Stimulated activated CD8-positive, alpha-beta memory T cell treated with anti-CD3 and anti-CD28 coated beads, Interleukin-12 subunit alpha, Interleukin-12 subunit beta, amount 100 ng/mL, for 24 hours (primary cell): ENCODE data around the gene CCL5.

Source experiments
- DNase-seq: peaks from one replicate; pipeline ENCODE4 v3.0.0-alpha.2; 2020; ENCODE audit errors: extremely low read depth

CCL5 gene

DNA sequence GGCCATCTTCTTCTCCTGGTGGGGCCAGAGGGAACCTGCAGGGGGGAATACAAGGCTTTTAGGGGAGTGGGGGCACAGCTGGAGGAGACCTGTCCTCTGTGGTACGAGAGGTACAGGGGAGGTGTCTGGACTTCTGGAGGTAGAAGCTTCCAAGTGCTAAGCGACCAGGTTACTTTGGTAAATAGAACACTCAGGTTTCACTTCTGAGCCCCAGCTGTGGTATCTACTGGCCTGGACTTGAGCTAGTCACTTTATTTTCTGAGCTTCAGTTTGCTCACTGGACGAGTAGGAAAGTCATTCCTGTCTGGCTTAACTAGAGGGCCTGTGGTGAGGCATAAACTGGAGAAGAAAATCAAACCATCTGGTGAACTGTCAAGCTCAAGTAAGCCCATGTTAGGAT is 11.4 kb downstream of the CCL5 start, which contains the start of gene HEATR9:
Gene HEATR9, minus strand, starts transcription at position 155 of the 400 bp plus-strand sequence. Its CDS starts 149 bp downstream, at position 6.
- no peak for DNase-seq

DNA sequence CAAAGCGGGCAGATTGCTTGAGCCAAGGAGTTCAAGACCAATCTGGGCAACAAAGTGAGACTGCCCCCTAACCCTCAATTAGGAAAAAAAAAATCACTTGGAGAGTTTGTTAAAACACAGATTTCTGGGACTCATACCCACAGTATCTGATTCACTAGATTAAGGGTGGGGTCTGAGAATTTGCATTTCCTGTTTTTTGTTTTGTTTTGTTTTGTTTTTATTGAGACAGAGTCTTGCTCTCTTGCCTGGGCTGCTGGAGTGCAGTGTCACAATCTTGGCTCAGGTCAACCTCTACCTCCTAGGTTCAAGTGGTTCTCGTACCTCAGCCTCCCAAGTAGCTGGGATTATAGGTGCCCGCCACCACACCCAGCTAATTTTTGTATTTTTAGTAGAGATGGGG is 12.6 kb downstream of the CCL5 start:
- no peak for DNase-seq

DNA sequence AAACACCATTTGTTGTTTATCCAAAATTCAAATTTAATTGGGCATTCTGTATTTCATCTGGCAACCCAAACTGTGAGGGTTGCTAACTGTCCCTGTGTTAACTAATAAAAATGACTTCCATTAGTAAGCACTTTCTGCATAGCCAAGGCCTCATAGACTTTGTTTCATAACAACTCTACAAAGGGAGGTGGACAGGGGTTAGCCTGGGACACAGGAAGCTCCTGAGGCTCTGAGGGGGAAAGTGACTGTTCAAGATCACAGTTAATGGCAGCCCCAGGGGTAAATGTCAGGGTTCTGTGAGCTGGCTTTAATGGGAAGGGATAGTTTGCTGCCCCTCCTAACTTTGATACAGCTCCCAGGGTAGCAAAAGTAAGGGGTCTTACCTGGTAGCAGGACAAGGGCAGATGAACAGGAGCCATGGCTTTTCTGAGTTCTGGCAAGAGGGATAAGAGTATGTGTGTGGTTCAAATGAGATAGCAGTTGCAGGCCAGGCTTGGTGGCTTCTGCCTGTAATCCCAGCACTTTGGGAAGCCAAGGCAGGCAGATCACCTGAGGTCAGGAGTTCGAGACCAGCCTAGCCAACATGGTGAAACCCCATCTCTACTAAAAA is 13.7 kb downstream of the CCL5 start:
- DNase-seq = no peak

DNA sequence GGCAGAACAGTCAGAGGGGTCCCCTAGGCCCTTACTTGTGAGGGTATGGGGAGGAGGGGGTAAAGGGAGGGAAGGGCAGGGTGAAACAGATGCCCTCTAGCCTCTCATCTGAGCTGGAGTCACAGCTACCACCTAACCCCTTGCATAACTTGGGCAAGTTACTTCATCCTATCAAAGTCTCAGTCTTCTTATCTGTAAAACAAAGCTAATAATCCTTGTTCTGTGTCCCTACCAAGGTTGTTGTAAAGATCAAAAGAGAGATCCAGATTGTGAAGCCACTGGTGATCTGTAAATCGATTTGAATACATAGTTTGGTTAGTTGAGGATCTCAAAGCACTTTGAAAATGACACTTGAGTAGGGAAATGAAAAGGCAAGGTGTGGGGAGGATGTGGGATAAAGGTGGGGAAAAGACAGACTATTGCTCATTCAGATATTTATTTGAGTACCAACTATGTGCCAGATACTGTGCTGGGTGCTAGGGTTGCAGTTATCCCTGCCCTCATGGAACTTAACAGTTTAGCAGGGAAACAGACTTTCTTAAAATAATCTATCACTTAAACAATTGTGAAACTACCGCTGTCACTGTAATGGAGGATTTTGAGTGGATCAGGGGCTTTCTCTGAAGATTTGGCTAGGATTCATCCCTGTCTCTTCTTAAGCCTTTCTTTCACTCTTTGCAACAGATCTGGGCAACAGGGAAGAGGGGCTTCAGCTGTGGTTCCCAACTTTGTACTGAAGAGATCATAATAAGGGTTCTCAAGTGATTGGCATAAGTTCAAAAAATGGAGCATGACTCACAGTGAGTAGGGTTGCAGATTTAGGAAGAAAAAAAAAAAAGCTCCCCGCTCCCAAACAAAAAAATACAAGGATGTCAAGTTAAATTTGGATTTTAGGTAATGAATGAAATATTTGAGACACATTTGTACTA is 14.5 kb downstream of the CCL5 start:
- no peak for DNase-seq

DNA sequence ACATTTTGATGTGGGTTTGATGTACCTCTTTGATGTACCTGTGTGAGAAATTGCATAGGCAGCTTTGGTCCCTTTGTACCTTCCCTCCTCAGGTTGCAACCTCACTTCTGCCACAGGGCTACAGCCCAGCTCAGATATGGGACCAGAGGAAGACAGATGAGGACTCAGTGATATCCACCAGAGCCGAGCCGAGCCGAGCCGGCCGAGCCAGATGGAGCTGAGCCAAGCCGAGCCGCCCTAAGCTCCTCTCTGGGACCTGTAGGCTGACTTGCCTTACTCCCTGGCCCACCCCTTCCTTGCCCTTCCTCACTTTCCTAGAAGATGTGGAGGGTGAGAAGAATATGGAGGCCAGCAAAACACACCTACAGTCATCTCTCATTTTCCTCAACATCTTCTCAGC is 15.3 kb downstream of the CCL5 start:
- DNase-seq = no peak

DNA sequence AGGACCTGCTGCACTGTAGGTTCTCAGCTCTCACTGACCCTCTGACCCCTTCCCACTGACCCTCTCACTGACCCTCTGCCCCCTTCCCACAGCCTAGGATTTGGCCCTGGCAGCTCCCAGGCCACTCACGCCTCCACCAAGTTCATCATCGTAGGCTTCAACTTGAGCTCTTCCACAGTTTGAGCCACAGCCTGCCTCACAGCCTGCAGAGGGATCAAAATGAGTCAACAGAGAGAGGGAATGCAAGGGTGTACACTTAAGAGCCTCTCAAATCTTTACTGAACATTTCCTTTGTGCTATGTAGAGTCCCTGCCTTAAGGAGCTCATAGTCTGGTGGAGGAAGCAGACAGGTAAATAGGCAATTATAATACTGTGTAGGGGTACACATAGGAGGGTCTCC is 23.6 kb downstream of the CCL5 start:
- DNase-seq = no peak

DNA sequence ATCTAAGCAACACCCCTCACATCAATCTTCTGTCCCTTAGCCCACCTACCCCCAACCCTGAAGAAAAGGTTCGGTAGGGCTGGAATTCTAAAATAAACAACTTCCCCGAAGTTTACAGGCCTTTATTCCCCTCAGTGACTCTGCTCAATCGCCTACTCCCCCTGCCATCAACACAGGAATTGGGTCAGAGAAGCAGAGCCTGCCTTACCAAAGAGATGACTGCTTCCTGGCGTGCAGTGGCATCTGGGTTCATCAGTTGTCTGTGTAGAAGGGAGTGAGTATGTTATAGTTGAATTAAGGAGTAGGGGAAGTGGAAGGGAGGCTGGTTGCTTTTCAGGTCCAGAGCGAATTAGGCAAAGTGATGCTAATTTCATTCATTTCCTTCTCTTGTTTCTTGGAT is 24.2 kb downstream of the CCL5 start:
- no peak for DNase-seq

DNA sequence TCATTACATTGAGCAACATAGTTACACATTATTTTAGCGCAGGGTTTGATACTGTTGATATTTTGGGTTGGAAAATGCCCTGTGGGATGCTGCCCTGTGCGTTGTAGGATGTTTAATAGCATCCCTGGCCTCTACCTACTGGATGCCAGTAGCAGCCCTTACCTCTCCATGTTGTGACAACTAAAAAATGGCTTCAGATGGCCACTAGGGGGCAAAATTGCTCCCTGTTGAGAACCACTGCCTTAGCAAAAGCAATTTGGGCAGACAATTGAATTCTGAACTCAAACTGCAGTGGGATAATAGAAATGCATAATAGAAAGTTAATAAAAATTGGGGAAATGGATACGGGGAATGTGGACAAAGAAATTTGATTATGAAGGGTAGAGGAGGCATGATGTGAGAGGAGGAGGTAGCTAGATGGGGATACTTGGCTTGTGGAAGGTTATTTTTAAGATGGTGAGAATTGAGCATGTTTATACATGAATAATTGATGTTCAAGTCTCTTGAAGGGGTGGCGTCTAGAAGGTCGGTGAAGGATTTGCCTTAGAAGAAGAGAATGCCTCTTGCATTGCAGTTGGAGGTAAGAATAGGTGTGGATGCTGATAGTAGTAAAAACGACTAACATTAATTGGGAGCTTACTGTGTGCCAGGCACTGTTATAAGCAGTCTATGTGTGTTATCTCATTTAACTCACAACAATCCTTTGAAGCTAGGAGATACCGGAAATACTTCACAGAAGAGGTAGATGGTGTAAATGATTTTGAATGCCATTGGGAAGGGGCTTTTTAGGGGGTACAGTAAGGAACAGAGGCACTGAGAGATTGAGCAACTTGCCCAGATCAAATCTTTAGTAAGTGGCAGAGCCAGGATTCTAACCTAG is 30.5 kb downstream of the CCL5 start:
- peak; percentile 14 for DNase-seq

DNA sequence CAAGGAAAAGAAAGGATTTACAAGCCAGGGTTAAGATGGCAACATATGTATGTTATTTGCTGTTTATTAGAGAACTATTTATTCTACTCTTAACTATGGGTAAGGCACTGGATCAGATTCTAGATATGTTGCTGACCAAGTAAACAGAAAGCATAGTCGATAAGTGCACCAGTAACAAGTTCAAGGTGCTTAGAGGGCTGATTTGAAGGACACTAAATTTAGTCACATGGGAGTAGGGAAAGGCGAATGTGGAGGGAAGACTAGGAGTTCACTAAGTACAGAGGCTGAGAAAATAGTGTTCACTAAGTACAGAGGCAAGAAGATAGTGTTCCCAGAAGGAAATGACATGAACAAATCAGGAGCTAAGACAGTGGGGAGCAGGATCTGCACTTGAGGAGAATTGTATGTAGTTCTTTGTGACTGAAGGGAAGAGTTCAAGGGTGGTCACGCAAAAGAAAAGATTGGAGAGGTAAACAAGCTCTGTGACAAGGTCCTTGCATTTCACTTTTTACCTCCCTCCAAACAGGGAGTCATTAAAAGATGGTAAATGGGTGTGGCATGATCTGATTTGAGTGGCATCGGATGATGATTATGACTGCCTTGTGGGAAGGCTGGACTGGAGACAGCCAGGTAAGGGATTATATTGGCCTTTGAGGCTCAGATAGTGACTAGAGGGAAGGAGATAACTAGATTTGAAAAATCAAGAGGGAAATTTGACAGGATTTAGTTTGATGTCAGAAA is 32.4 kb downstream of the CCL5 start:
- no peak for DNase-seq

DNA sequence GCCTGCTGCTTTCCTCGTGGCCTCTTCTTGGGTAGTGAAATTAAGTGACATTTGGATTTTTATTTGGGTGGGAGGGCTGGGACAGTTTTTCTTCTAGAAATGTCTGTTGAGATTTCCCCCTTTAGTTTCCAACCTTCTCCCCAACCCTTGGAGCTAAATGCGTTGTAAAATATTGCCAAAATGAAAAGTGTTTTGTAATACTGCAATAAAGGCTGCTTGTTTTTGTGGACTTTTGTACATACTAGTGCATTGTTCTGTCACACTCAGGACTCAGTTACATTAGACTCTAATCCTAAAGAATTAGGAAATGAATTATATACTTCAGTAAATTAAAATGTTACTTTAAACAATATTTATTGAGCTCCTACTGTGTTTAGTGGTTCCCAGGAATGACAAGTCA is 33.2 kb downstream of the CCL5 start:
- DNase-seq = no peak

DNA sequence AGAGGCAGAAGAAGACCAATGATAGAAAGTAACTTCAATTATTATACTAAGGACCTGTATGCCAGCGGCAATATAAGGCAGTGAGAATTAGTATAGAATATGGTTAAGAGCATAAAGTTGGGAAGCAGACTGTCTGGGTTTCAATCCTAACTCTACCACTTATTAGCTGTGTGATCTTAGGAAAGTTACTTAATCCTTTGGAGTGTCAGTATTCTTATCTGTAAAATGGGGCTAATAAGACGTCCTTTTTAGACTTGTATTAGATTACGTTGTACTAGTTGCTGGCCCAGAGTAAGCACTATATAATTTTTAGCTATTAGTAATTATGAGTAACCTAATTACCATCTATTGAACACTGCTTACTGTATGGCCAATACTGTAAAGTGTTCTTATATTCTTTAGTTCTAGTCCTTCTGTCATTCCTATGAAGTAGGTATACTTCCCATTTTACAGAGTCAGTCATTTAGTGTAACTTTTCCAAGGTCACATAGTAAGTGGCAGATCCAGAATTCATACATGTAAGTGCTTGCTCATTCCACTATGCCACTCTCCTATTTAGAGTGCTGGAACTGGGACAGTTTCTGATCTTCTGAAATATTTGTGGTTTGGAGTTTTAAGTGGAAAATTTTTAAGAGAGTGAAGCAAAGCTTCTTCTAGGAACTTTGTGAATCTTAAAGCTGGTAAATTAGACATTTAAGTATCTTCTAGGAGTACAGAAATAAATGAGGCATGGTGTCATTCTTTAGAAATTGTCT is 33.9 kb downstream of the CCL5 start:
- DNase-seq = no peak

DNA sequence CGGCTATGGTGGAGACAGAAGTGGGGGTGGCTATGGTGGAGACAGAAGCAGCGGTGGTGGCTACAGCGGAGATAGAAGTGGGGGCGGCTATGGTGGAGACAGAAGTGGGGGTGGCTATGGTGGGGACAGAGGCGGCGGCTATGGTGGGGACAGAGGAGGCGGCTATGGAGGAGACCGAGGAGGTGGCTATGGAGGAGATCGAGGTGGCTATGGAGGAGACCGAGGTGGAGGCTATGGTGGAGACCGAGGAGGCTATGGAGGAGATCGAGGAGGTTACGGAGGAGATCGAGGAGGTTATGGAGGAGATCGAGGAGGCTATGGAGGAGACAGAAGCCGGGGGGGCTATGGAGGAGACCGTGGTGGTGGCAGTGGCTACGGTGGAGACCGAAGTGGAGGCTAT is 35.6 kb downstream of the CCL5 start:
- DNase-seq = no peak

DNA sequence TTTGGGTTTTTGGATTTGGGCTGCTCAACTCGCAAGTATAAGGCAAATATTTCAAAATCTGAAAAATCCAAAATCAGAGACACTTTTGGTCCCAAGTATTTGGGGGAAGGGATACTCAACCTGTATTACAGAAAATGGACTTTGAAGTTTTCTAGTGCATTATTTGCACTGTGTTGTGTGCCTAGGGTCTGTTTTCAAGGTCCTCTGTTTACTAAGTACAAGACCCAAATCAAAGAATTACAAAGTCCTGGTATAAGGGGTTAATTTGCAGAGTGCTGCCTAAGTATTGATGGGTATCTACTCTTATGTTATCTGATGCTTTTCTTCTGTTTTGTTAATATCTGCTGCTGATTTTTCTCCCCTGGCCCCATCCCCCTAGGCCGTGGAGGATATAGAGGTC is 36.5 kb downstream of the CCL5 start:
- no peak for DNase-seq

DNA sequence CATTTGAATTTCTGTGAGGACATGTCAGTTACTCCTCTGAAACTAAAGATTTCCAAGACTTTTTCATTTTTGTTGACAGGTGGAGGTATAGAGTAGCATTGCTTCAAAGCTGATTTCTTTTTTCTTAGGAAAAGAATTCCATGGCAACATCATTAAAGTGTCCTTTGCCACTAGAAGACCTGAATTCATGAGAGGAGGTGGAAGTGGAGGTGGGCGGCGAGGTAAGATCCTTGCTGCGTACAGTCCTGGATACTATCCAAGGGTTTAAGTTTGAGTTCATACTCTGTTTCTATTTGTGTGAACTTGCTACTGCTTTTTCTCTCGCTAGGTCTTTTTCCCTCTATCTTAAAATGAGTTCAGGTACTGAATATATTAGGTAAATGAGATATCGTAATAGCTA is 37.9 kb downstream of the CCL5 start:
- no peak for DNase-seq

DNA sequence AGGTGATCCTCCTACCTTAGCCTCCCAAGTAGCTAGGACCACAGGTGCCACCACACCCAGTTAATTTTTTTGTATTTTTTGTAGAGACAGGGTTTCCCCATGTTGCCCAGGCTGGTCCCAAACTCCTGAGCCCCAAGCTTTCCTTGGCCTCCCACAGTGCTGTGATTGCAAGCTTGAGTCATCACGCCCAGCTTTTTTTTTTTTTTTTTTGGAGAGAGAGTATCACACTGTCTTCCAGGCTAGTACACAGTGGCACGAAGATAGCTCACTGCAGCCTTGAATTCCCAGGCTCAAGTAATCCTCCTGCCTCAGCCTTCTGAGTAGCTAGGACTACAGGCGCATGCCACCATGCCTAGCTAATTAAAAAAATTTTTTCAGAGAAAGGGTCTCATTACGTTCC is 38.7 kb downstream of the CCL5 start:
- DNase-seq = no peak

DNA sequence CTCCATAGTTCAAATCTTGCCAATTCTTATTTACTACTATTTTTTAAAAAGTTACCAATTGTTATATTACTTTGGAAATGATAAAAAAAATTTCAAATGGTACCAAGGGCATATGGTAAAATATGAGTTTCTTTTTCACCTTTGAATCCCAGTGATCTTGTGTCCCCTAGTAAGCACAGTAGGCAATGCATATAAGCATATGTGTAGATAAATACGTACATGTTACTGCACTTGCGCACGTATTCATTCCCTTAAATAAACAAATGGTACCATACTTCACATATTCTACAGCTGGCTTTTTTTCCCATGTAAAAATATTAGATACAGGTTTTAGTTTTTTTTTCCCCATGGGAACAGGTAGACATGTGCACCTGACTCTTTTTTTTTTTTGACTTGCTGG is 39.1 kb downstream of the CCL5 start:
- no peak for DNase-seq

DNA sequence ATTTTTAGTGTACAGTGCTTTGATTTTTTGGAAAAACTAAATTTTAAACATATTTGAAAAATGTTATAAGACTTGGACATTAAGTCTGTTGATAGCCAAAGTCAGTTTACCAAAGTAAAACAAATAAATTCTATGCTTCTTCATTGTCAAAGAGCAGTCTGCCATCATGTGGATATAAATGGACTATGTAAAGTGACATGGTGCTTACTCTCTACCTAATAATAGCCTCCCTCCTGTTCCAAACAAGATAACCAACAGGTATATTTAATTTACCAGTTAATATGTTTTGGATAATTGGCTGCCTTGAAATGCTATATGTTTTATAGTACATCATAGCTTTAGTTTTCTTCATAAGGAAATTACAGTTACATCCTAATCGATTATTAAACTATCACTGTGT is 55.0 kb downstream of the CCL5 start:
- DNase-seq = no peak
